Measurements from ENCODE around the gene SP110. TPM values are rescaled to one million over a fixed set of nuclear protein-coding genes. Genes with fewer than 3 reads are reported as not detected.
A peak's percentile ranks its signal among the peaks of the same experiment; 100 is the strongest.

The SP110 gene
- total and polyA plus RNA-seq, 2 donors (not counting 1 experiment from before 2014, with no cell fraction given) = 162 to 280 TPM

- H3K4me3 ChIP-seq (ENCODE audit: control extremely low read depth in 1 of 5, extremely low read depth in 1 of 5, insufficient read depth in 1 of 5, low read depth in 2 of 5, low read length in 4 of 5) = no peak overlapping the region
- no peaks in the 10 kb centered on the region for H3K27me3 ChIP-seq (replicated peaks in 1 of 4; ENCODE audit: control extremely low read depth in 1 of 4, control insufficient read depth in 3 of 4, insufficient read depth in 4 of 4, low read length in 3 of 4)
- Mint-ChIP-seq H3K27me3 (no peaks in the 10 kb centered on the region), H3K9me3 (ENCODE audit: insufficient read depth) (no peaks in the 10 kb centered on the region), H3K27ac (peak overlapping the region; percentile 87), H3K4me3 (peak overlapping the region; percentile 74), H3K4me1 (peaks cover 39% of the 10 kb centered on the region)
- no peak overlapping the region for H3K9ac ChIP-seq (ENCODE audit: low read length)
- TF ChIP-seq EZH2 (IDR thresholded peaks at IDR 0.05; ENCODE audit: borderline replicate concordance, insufficient read depth, low read depth, low read length, poor library complexity, severe bottlenecking) (no peak), CTCF (IDR thresholded peaks at IDR 0.05) (peak; percentile 1)
- peak; percentile 61 for ATAC-seq (ENCODE audit: low read depth)
- peaks cover 83% of the 10 kb centered on the region for H3K79me2 ChIP-seq (ENCODE audit: control insufficient read depth, insufficient read depth, low read length)
- peaks cover 57 to 61% of the 10 kb centered on the region in 2 donors for H3K4me1 ChIP-seq (ENCODE audit: control insufficient read depth in 2 of 2, insufficient read depth in 2 of 2, low read length in 2 of 2)
- H3K9me3 ChIP-seq (ENCODE audit: control extremely low read depth in 1 of 3, control insufficient read depth in 2 of 3, insufficient read depth in 1 of 3, low read length in 2 of 3) = no peaks in the 10 kb centered on the region
- intact Hi-C loops (cut with micrococcal nuclease) = loop anchor here (1.0 to 5.0 kb wide), 4 partner anchors 32 to 509 kb away; partner anchors contain the start of genes CAB39 and SP140L
- H3K4me2 ChIP-seq (replicated peaks; ENCODE audit: low read depth, low read length, poor library complexity, severe bottlenecking) = peak overlapping the region; percentile 67
- CTCF ChIA-PET = interaction anchor here (0.6 to 8.4 kb wide), 50 partner anchors 8 to 595 kb away, joined by 3 to 66 read pairs (median 4); partner anchors contain the start of genes CAB39, SP110, SP140 and SP140L
- peaks cover 15% of the 10 kb centered on the region for H4K20me1 ChIP-seq (ENCODE audit: control insufficient read depth, insufficient read depth, low read length, poor library complexity, severe bottlenecking)
- peak overlapping the region; percentile 9 to 72 for H3K27ac ChIP-seq (ENCODE audit: low read length in 2 of 2)
- POLR2A ChIA-PET = interaction anchor here (0.7 to 2.5 kb wide), 11 partner anchors 16 to 595 kb away, joined by 3 to 10 read pairs (median 5); partner anchors contain the start of genes SP110 and SP140
- peak; percentile 82 for DNase-seq
- H3K36me3 ChIP-seq (replicated peaks in 1 of 2; ENCODE audit: control extremely low read depth in 1 of 2, control insufficient read depth in 1 of 2, extremely low read depth in 1 of 2, insufficient read depth in 2 of 2, low read length in 1 of 2) = peaks cover 24 to 88% of the 10 kb centered on the region in 2 experiments
- H2AFZ ChIP-seq (ENCODE audit: insufficient read depth, low read depth, low read length, poor library complexity, severe bottlenecking) = no peak overlapping the region
- 71% methylated on average over 14 of the region's 15 CpGs for WGBS (ENCODE audit: insufficient coverage)
Measured at GRCh38 chr2:230203110-230203676, 16.6 kb downstream of the SP110 start.

All from B cell (primary cell).